ENCODE results near the gene EXOC3. TPM values are rescaled to one million over a fixed set of nuclear protein-coding genes. Genes with fewer than 3 reads are reported as not detected.

Gene EXOC3
- total and polyA plus RNA-seq, 2 of the 8 experiments (the other 6 are each of a cell fraction or from before 2014, with no cell fraction given), result 14.4 to 30.0 TPM

DNA sequence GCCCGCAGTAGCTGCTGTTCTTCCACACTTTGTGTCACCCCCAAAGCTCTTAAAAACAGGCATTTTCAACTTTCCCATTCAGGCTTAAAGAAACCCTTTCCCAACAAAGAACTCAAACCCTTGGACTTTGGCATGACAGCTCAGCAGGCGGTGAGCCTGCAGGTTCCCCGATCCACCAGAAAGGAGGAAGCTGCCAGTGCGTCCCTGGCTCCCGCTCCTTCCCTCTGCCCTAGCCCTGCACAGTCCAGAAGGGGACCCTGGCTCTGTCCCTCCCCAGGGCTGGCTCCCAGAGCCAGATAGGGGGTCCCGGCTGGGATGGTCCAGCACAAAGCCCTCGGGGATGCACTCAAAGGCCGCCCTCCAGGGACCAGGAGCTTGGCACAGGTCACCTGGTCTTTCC is 71.7 kb downstream of the EXOC3 start (continued):
- TF ChIP-seq, protein P1, sequence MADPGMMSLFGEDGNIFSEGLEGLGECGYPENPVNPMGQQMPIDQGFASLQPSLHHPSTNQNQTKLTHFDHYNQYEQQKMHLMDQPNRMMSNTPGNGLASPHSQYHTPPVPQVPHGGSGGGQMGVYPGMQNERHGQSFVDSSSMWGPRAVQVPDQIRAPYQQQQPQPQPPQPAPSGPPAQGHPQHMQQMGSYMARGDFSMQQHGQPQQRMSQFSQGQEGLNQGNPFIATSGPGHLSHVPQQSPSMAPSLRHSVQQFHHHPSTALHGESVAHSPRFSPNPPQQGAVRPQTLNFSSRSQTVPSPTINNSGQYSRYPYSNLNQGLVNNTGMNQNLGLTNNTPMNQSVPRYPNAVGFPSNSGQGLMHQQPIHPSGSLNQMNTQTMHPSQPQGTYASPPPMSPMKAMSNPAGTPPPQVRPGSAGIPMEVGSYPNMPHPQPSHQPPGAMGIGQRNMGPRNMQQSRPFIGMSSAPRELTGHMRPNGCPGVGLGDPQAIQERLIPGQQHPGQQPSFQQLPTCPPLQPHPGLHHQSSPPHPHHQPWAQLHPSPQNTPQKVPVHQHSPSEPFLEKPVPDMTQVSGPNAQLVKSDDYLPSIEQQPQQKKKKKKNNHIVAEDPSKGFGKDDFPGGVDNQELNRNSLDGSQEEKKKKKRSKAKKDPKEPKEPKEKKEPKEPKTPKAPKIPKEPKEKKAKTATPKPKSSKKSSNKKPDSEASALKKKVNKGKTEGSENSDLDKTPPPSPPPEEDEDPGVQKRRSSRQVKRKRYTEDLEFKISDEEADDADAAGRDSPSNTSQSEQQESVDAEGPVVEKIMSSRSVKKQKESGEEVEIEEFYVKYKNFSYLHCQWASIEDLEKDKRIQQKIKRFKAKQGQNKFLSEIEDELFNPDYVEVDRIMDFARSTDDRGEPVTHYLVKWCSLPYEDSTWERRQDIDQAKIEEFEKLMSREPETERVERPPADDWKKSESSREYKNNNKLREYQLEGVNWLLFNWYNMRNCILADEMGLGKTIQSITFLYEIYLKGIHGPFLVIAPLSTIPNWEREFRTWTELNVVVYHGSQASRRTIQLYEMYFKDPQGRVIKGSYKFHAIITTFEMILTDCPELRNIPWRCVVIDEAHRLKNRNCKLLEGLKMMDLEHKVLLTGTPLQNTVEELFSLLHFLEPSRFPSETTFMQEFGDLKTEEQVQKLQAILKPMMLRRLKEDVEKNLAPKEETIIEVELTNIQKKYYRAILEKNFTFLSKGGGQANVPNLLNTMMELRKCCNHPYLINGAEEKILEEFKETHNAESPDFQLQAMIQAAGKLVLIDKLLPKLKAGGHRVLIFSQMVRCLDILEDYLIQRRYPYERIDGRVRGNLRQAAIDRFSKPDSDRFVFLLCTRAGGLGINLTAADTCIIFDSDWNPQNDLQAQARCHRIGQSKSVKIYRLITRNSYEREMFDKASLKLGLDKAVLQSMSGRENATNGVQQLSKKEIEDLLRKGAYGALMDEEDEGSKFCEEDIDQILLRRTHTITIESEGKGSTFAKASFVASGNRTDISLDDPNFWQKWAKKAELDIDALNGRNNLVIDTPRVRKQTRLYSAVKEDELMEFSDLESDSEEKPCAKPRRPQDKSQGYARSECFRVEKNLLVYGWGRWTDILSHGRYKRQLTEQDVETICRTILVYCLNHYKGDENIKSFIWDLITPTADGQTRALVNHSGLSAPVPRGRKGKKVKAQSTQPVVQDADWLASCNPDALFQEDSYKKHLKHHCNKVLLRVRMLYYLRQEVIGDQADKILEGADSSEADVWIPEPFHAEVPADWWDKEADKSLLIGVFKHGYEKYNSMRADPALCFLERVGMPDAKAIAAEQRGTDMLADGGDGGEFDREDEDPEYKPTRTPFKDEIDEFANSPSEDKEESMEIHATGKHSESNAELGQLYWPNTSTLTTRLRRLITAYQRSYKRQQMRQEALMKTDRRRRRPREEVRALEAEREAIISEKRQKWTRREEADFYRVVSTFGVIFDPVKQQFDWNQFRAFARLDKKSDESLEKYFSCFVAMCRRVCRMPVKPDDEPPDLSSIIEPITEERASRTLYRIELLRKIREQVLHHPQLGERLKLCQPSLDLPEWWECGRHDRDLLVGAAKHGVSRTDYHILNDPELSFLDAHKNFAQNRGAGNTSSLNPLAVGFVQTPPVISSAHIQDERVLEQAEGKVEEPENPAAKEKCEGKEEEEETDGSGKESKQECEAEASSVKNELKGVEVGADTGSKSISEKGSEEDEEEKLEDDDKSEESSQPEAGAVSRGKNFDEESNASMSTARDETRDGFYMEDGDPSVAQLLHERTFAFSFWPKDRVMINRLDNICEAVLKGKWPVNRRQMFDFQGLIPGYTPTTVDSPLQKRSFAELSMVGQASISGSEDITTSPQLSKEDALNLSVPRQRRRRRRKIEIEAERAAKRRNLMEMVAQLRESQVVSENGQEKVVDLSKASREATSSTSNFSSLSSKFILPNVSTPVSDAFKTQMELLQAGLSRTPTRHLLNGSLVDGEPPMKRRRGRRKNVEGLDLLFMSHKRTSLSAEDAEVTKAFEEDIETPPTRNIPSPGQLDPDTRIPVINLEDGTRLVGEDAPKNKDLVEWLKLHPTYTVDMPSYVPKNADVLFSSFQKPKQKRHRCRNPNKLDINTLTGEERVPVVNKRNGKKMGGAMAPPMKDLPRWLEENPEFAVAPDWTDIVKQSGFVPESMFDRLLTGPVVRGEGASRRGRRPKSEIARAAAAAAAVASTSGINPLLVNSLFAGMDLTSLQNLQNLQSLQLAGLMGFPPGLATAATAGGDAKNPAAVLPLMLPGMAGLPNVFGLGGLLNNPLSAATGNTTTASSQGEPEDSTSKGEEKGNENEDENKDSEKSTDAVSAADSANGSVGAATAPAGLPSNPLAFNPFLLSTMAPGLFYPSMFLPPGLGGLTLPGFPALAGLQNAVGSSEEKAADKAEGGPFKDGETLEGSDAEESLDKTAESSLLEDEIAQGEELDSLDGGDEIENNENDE (IDR thresholded peaks at IDR 0.05; ENCODE audit: insufficient replicate concordance, low read length), result no peak
- TF ChIP-seq CTBP2 (IDR thresholded peaks at IDR 0.05; ENCODE audit: borderline replicate concordance, insufficient read depth, insufficient read length, low read length) (no peak), SUZ12 (IDR thresholded peaks at IDR 0.05; ENCODE audit: low read length) (no peak), TEAD4 (IDR thresholded peaks at IDR 0.05; ENCODE audit: low read depth, low read length) (no peak), CEBPB (IDR thresholded peaks at IDR 0.05; ENCODE audit: low read depth, low read length) (no peak), HDAC2 (IDR thresholded peaks at IDR 0.05; ENCODE audit: borderline replicate concordance in 1 of 2, low read depth in 2 of 2, low read length in 2 of 2) (no peak)
